Astrocyte (in vitro differentiated cells and primary cell): ENCODE results near the gene CAPZB.

ENCODE experiments used
- CTCF ChIP-seq: IDR thresholded peaks from 2 replicates; pipeline ENCODE4 v1.5.1; 2011; ENCODE audit warnings: low read depth, mild to moderate bottlenecking, inconsistent platforms, low read length, moderate library complexity; ENCODE audit not compliant: insufficient read depth
- EZH2 ChIP-seq: IDR thresholded peaks from 2 replicates; pipeline ENCODE4 v1.6.1; 2012; ENCODE audit warnings: mild to moderate bottlenecking, low read length, inconsistent platforms; ENCODE audit not compliant: insufficient read depth

- TF ChIP-seq CTCF (no peak), EZH2 (no peak)
These were observed 93.1 kb downstream of the CAPZB start for GRCh38 chr1:19392221-19392620.
